B cell (primary cell): Measurements from ENCODE around the gene MARK2. TPM values are rescaled to one million over a fixed set of nuclear protein-coding genes. Genes with fewer than 3 reads are reported as not detected.
A peak's percentile ranks its signal among the peaks of the same experiment; 100 is the strongest.

Source experiments
- ATAC-seq: fragments of 200-7000 bp; cut with Tn5 transposase; one replicate; pipeline ENCODE4 v1.10.0; 2021; ENCODE audit warnings: low read depth, mild to moderate bottlenecking, moderate number of reproducible peaks, moderate library complexity
- CTCF ChIA-PET: fragments of 350-600 bp; sonication (Branson Sonifier 250); formaldehyde crosslinking; loops from one replicate; lab custom pipeline; 2021; ENCODE audit warnings: antibody characterized with exemption, inconsistent platforms; lab: Charles Lee
- POLR2A ChIA-PET: fragments of 350-600 bp; sonication (Branson Sonifier 250); formaldehyde crosslinking; loops from one replicate; lab custom pipeline; 2021; ENCODE audit warnings: antibody characterized with exemption; lab: Charles Lee
- DNase-seq: peaks from one replicate; pipeline ENCODE4 v3.0.0; 2013
- H2AFZ ChIP-seq: 2 replicates; pipeline ENCODE4 v1.6.1; 2012; ENCODE audit warnings: mild to moderate bottlenecking, low read depth, low read length; ENCODE audit not compliant: insufficient read depth, poor library complexity, severe bottlenecking
- H3K27ac ChIP-seq, 2 donors: 1 replicate in 1 of 2; 2 replicates in 1 of 2; pipeline ENCODE4 v1.5.1; 2012 to 2013; ENCODE audit warnings: low read length in 2 of 2, mild to moderate bottlenecking in 2 of 2, moderate library complexity in 1 of 2
- H3K27me3 ChIP-seq, 4 experiments: fragments of 200-600 bp in 1 of 4; sonication (generic) in 1 of 4; replicated peaks in 1 of 4; 1 replicate in 2 of 4; 2 replicates in 2 of 4; pipeline versions ENCODE4 v1.6.1 to v1.7.0; 2013 to 2016; ENCODE audit warnings: low read length in 3 of 4, mild to moderate bottlenecking in 2 of 4, mixed read lengths in 1 of 4, moderate library complexity in 1 of 4; ENCODE audit not compliant: insufficient read depth in 4 of 4, control insufficient read depth in 3 of 4; ENCODE audit errors: control extremely low read depth in 1 of 4
- H3K36me3 ChIP-seq, 2 experiments: replicated peaks in 1 of 2; 1 replicate in 1 of 2; 2 replicates in 1 of 2; pipeline versions ENCODE4 v1.6.1 to v1.7.1; 2013; ENCODE audit warnings: low read length in 1 of 2; ENCODE audit not compliant: insufficient read depth in 2 of 2, control insufficient read depth in 1 of 2; ENCODE audit errors: control extremely low read depth in 1 of 2, extremely low read depth in 1 of 2
- H3K4me1 ChIP-seq, 2 donors: fragments of 200-600 bp in 1 of 2; sonication (generic) in 1 of 2; 1 replicate in 1 of 2; 2 replicates in 1 of 2; pipeline versions ENCODE4 v1.5.1 to v1.6.1; 2013 to 2017; ENCODE audit warnings: low read length in 2 of 2; ENCODE audit not compliant: control insufficient read depth in 2 of 2, insufficient read depth in 2 of 2
- H3K4me2 ChIP-seq: replicated peaks from 2 replicates; pipeline ENCODE3; 2012; ENCODE audit warnings: mild to moderate bottlenecking, low read depth, low read length; ENCODE audit not compliant: poor library complexity, severe bottlenecking
- H3K4me3 ChIP-seq, 5 experiments: fragments of 200-600 bp in 1 of 5; sonication (generic) in 1 of 5; 1 replicate in 3 of 5; 2 replicates in 2 of 5; pipeline versions ENCODE4 v1.5.1 to v1.7.0; 2011 to 2016; ENCODE audit warnings: low read length in 4 of 5, mild to moderate bottlenecking in 4 of 5, low read depth in 2 of 5, control low read depth in 1 of 5, moderate library complexity in 1 of 5; ENCODE audit not compliant: insufficient read depth in 1 of 5; ENCODE audit errors: control extremely low read depth in 1 of 5, extremely low read depth in 1 of 5
- H3K79me2 ChIP-seq: fragments of 200-600 bp; sonication (generic); one replicate; pipeline ENCODE4 v1.6.0; 2016; ENCODE audit warnings: low read length; ENCODE audit not compliant: control insufficient read depth, insufficient read depth
- H3K9ac ChIP-seq: fragments of 200-600 bp; sonication (generic); 2 replicates; pipeline ENCODE4 v1.6.1; 2017; ENCODE audit warnings: mild to moderate bottlenecking, low read length, moderate library complexity
- H3K9me3 ChIP-seq, 3 donors: one replicate each; pipeline versions ENCODE4 v1.6.1 to v1.7.1; 2013; ENCODE audit warnings: low read length in 2 of 3; ENCODE audit not compliant: control insufficient read depth in 2 of 3, insufficient read depth in 1 of 3; ENCODE audit errors: control extremely low read depth in 1 of 3
- H4K20me1 ChIP-seq: 2 replicates; pipeline ENCODE4 v1.6.0; 2012; ENCODE audit warnings: mild to moderate bottlenecking, low read length; ENCODE audit not compliant: insufficient read depth, control insufficient read depth, poor library complexity, severe bottlenecking
- H3K27ac Mint-ChIP-seq: one replicate; pipeline ENCODE4 v1.8.0; 2021; ENCODE audit warnings: mixed read lengths
- H3K27me3 Mint-ChIP-seq: one replicate; pipeline ENCODE4 v1.8.0; 2021; ENCODE audit warnings: mixed read lengths
- H3K4me1 Mint-ChIP-seq: one replicate; pipeline ENCODE4 v1.8.0; 2021; ENCODE audit warnings: mixed read lengths
- H3K4me3 Mint-ChIP-seq: one replicate; pipeline ENCODE4 v1.8.0; 2021; ENCODE audit warnings: mixed read lengths
- H3K9me3 Mint-ChIP-seq: one replicate; pipeline ENCODE4 v1.8.0; 2022; ENCODE audit warnings: mixed read lengths; ENCODE audit not compliant: insufficient read depth
- EZH2 ChIP-seq: IDR thresholded peaks from 2 replicates; pipeline ENCODE4 v1.6.1; 2012; ENCODE audit warnings: borderline replicate concordance, low read depth, mild to moderate bottlenecking, moderate library complexity, low read length; ENCODE audit not compliant: insufficient read depth, poor library complexity, severe bottlenecking
- WGBS: methylation state at CpG from one replicate; pipeline ENCODE4 v1.1.5; 2013; ENCODE audit warnings: missing lambda C conversion rate; ENCODE audit not compliant: insufficient coverage; 5-methylcytosine and 5-hydroxymethylcytosine counted together
- intact Hi-C: fragments of 100-400 bp; cut with micrococcal nuclease; formaldehyde crosslinking; loops from one replicate; pipeline ENCODE4 v1.10.0; 2022
- polyA plus RNA-seq: library from polyadenylated mRNA; depleted of rRNA; stranded (reverse); fragments of >200 nt; gene quantifications from 2 replicates; pipeline ENCODE4 v1.2.3, GENCODE V29; 2012
- total RNA-seq, 2 donors: library from RNA; stranded (reverse); fragments of 120-200 nt in 1 of 2; gene quantifications; 1 replicate in 1 of 2; 2 replicates in 1 of 2; pipeline versions ENCODE4 v1.2.3 to v1.2.4, GENCODE V29; 2013 to 2022
- TF ChIP-seq, protein P1 (sequence below): fragments of 200-600 bp; IDR thresholded peaks from one replicate; pipeline ENCODE4 v1.8.0; 2022; ENCODE audit warnings: antibody characterized with exemption, mild to moderate bottlenecking

The MARK2 gene
- total and polyA plus RNA-seq, 2 donors (not counting 1 experiment from before 2014, with no cell fraction given): 47.2 to 58.1 TPM

DNA sequence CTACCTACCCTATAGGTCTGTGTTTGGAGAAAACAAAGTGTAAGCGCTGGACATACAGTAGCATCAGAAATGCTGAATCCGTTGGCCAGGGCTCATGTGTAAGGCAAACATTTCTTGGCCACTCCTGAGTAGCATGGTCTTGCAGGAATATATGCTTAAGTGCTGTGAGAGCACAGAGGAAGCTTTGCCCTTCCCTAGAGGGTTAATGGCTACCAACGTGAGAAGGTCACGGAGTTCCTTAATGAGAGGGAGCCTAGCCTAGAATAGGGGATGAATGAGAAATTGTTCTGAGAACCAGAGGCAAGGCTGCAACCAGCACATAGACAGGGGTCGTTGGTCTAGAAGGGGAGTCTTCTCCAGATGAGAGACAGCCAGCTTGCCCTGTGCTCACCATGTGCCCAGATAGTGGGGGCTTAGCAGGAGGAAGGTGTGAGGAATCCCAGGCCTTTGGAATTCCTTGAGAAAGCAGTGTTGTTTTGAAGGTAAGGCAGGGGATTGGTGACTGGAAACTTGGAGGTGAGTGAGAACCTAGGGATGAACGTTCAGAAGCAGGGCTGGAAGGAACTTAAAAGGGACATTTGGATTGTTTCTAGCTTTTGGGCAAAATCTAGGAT is 48.6 kb downstream of the MARK2 start:
- WGBS: 49% methylated on average over 5 of the region's 6 CpGs
- Histone ChIP-seq H3K27ac (peak overlapping the region; percentile 52 to 82), H3K27me3 (no peaks in the 10 kb centered on the region), H3K4me2 (peak overlapping the region; percentile 98), H3K4me3 (peak overlapping the region in 3 of 5 experiments; percentile 27 to 88 (median 57)), H2AFZ (no peak overlapping the region), H3K36me3 (peaks cover 0 to 15% of the 10 kb centered on the region in 2 experiments), H4K20me1 (peaks cover 92% of the 10 kb centered on the region), H3K79me2 (peaks cover 99% of the 10 kb centered on the region), H3K9ac (peak overlapping the region; percentile 82), H3K4me1 (peaks cover 48 to 62% of the 10 kb centered on the region in 2 donors), H3K9me3 (peaks cover 0 to 3% (median 0%) of the 10 kb centered on the region in 3 donors)
- ChIA-PET POLR2A (interaction anchor here (0.6 to 1.6 kb wide), 2 partner anchors 48 to 1153 kb away, joined by 4 to 7 read pairs; partner anchors contain the start of gene MARK2), CTCF (interaction anchor here (0.8 to 1.3 kb wide), 6 partner anchors 9 to 50 kb away, joined by 3 read pairs; no protein-coding TSS in a partner anchor)
- peak overlapping the region; percentile 93 for H3K4me3 Mint-ChIP-seq
- peak overlapping the region; percentile 87 for H3K27ac Mint-ChIP-seq
- DNase-seq: no peak
- H3K9me3 Mint-ChIP-seq: no peaks in the 10 kb centered on the region
- H3K27me3 Mint-ChIP-seq: no peaks in the 10 kb centered on the region
- intact Hi-C loops: loop anchor here (10.0 kb wide), 1 partner anchor 87 kb away; the partner anchor contains the start of gene COX8A
- no peak for TF ChIP-seq EZH2
- TF ChIP-seq, protein P1, sequence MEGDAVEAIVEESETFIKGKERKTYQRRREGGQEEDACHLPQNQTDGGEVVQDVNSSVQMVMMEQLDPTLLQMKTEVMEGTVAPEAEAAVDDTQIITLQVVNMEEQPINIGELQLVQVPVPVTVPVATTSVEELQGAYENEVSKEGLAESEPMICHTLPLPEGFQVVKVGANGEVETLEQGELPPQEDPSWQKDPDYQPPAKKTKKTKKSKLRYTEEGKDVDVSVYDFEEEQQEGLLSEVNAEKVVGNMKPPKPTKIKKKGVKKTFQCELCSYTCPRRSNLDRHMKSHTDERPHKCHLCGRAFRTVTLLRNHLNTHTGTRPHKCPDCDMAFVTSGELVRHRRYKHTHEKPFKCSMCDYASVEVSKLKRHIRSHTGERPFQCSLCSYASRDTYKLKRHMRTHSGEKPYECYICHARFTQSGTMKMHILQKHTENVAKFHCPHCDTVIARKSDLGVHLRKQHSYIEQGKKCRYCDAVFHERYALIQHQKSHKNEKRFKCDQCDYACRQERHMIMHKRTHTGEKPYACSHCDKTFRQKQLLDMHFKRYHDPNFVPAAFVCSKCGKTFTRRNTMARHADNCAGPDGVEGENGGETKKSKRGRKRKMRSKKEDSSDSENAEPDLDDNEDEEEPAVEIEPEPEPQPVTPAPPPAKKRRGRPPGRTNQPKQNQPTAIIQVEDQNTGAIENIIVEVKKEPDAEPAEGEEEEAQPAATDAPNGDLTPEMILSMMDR: no peak
- peaks cover 79% of the 10 kb centered on the region for H3K4me1 Mint-ChIP-seq
- no peak for ATAC-seq
